Measurements from ENCODE around the gene RNF112.

- TF ChIP-seq, protein P1, sequence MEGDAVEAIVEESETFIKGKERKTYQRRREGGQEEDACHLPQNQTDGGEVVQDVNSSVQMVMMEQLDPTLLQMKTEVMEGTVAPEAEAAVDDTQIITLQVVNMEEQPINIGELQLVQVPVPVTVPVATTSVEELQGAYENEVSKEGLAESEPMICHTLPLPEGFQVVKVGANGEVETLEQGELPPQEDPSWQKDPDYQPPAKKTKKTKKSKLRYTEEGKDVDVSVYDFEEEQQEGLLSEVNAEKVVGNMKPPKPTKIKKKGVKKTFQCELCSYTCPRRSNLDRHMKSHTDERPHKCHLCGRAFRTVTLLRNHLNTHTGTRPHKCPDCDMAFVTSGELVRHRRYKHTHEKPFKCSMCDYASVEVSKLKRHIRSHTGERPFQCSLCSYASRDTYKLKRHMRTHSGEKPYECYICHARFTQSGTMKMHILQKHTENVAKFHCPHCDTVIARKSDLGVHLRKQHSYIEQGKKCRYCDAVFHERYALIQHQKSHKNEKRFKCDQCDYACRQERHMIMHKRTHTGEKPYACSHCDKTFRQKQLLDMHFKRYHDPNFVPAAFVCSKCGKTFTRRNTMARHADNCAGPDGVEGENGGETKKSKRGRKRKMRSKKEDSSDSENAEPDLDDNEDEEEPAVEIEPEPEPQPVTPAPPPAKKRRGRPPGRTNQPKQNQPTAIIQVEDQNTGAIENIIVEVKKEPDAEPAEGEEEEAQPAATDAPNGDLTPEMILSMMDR (IDR thresholded peaks at IDR 0.05), result no peak
- TF ChIP-seq SIN3A (IDR thresholded peaks at IDR 0.05; ENCODE audit: borderline replicate concordance, insufficient read depth, low read depth, low read length) (no peak), POLR2AphosphoS5 (IDR thresholded peaks at IDR 0.05; ENCODE audit: low read depth, low read length) (no peak), TCF7L2 (IDR thresholded peaks at IDR 0.05; ENCODE audit: low read depth, low read length) (no peak)
- TF ChIP-seq, protein P2, sequence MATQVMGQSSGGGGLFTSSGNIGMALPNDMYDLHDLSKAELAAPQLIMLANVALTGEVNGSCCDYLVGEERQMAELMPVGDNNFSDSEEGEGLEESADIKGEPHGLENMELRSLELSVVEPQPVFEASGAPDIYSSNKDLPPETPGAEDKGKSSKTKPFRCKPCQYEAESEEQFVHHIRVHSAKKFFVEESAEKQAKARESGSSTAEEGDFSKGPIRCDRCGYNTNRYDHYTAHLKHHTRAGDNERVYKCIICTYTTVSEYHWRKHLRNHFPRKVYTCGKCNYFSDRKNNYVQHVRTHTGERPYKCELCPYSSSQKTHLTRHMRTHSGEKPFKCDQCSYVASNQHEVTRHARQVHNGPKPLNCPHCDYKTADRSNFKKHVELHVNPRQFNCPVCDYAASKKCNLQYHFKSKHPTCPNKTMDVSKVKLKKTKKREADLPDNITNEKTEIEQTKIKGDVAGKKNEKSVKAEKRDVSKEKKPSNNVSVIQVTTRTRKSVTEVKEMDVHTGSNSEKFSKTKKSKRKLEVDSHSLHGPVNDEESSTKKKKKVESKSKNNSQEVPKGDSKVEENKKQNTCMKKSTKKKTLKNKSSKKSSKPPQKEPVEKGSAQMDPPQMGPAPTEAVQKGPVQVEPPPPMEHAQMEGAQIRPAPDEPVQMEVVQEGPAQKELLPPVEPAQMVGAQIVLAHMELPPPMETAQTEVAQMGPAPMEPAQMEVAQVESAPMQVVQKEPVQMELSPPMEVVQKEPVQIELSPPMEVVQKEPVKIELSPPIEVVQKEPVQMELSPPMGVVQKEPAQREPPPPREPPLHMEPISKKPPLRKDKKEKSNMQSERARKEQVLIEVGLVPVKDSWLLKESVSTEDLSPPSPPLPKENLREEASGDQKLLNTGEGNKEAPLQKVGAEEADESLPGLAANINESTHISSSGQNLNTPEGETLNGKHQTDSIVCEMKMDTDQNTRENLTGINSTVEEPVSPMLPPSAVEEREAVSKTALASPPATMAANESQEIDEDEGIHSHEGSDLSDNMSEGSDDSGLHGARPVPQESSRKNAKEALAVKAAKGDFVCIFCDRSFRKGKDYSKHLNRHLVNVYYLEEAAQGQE (IDR thresholded peaks at IDR 0.05; ENCODE audit: insufficient read depth in 1 of 2, low read depth in 2 of 2, low read length in 1 of 2), result no peak
Measured at GRCh38 chr17:19381741-19382444, 29.1 kb upstream of the RNF112 start.
